D721Med (cell line): ENCODE measurements around the gene CCDC112.

Experiments used
- DNase-seq: peaks from one replicate; pipeline ENCODE4 v3.0.0; 2011; ENCODE audit warnings: low spot score; ENCODE audit not compliant: insufficient read length
- FAIRE-seq: peaks from 2 replicates; lab custom pipeline; 2011; peaks lifted over from hg19 to GRCh38; lab: Jason Lieb, UNC
- TF ChIP-seq, protein P1 (sequence below): IDR thresholded peaks from 2 replicates; pipeline ENCODE4 v1.5.1; 2012; ENCODE audit warnings: mild to moderate bottlenecking, control low read depth; ENCODE audit not compliant: insufficient read depth; ENCODE audit errors: missing control alignments

Gene CCDC112

GRCh38 chr5:115325296-115325959 lies 29.0 kb upstream of the CCDC112 start:
- FAIRE-seq: no peak

GRCh38 chr5:115324021-115324420 lies 27.6 kb upstream of the CCDC112 start:
- TF ChIP-seq, protein P1, sequence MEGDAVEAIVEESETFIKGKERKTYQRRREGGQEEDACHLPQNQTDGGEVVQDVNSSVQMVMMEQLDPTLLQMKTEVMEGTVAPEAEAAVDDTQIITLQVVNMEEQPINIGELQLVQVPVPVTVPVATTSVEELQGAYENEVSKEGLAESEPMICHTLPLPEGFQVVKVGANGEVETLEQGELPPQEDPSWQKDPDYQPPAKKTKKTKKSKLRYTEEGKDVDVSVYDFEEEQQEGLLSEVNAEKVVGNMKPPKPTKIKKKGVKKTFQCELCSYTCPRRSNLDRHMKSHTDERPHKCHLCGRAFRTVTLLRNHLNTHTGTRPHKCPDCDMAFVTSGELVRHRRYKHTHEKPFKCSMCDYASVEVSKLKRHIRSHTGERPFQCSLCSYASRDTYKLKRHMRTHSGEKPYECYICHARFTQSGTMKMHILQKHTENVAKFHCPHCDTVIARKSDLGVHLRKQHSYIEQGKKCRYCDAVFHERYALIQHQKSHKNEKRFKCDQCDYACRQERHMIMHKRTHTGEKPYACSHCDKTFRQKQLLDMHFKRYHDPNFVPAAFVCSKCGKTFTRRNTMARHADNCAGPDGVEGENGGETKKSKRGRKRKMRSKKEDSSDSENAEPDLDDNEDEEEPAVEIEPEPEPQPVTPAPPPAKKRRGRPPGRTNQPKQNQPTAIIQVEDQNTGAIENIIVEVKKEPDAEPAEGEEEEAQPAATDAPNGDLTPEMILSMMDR: no peak
- DNase-seq: no peak
- no peak for FAIRE-seq

More at GRCh38 chr5:115325296-115325959, 29.0 kb upstream of the CCDC112 start:
- no peak for DNase-seq
- TF ChIP-seq, protein P1: no peak

- no peak for DNase-seq
- TF ChIP-seq, protein P1: no peak
- FAIRE-seq: no peak
Measured at GRCh38 chr5:115322729-115323128, 26.3 kb upstream of the CCDC112 start.

DNA sequence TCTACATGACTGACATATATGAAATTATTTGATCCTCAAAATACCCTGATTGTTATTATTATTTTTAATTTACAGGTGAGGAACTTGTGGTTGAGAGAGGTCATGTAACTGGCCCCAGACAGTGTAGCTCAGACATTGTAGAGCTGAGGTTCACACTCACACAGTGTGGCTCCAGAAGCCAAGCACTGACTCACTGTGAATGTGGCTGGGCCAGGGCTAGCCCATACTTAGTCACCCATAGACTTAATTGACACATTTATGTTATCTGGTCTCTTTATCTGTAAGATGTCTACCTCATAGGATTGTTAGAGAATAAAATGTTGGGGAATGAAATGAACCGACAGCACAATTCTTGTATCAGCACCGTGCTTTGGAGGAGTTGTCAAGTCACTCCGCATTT lies 24.9 kb upstream of the CCDC112 start:
- TF ChIP-seq, protein P1: no peak
- DNase-seq (no peak), FAIRE-seq (peak; percentile 16)

GRCh38 chr5:115320515-115320914 lies 24.1 kb upstream of the CCDC112 start:
- DNase-seq (no peak), FAIRE-seq (no peak)
- TF ChIP-seq, protein P1: no peak

- no peak for FAIRE-seq
- no peak for DNase-seq
- TF ChIP-seq, protein P1: no peak
Measured at GRCh38 chr5:115320006-115320405, 23.6 kb upstream of the CCDC112 start.

GRCh38 chr5:115319007-115319406 lies 22.6 kb upstream of the CCDC112 start:
- FAIRE-seq (no peak), DNase-seq (no peak)
- TF ChIP-seq, protein P1: no peak
